GM12878 (cell line): ENCODE results near the gene CBARP. TPM values are rescaled to one million over a fixed set of nuclear protein-coding genes. Genes with fewer than 3 reads are reported as not detected.

ENCODE experiments used
- ATAC-seq: fragments of 200-7000 bp; cut with Tn5 transposase; 3 replicates; pipeline ENCODE4 v1.9.1; 2020; ENCODE audit warnings: mild to moderate bottlenecking, moderate library complexity
- BruUV-seq: library from RNA; stranded (reverse); fragments of 400-500 nt; replicated peaks from 2 replicates; lab custom pipeline; 2021; lab: Mats Ljungman, UMichigan
- CTCF ChIA-PET: fragments of 300-600 bp; sonication (Branson Sonifier 250); formaldehyde crosslinking; extraction: SDS; loops from one replicate; lab custom pipeline; 2021; ENCODE audit warnings: inconsistent platforms; lab: Yijun Ruan, JAX
- POLR2A ChIA-PET: fragments of 350-600 bp; formaldehyde crosslinking; extraction: SDS; loops from one replicate; lab custom pipeline; 2021; ENCODE audit warnings: inconsistent platforms; lab: Charles Lee
- RAD21 ChIA-PET: fragments of 300-600 bp; sonication (Branson Sonifier 250); formaldehyde crosslinking; loops from one replicate; lab custom pipeline; 2023; ENCODE audit warnings: antibody characterized with exemption; ENCODE audit not compliant: unreplicated experiment; lab: Charles Lee
- SMC1A ChIA-PET: fragments of 300-600 bp; sonication (Branson Sonifier 250); formaldehyde crosslinking; loops from one replicate; lab custom pipeline; 2023; ENCODE audit not compliant: unreplicated experiment, uncharacterized antibody; lab: Charles Lee
- DNase-seq: peaks from one replicate; pipeline ENCODE4 v3.0.0-alpha.2; 2011; ENCODE audit warnings: low read depth, low spot score
- FAIRE-seq: peaks from 3 replicates; lab custom pipeline; 2011; peaks lifted over from hg19 to GRCh38; lab: Jason Lieb, UNC
- H2AFZ ChIP-seq: 2 replicates; pipeline ENCODE4 v1.6.0; 2011; ENCODE audit warnings: low read depth, low read length, control low read depth; ENCODE audit not compliant: control insufficient read depth
- H3K27ac ChIP-seq: 2 replicates; pipeline ENCODE4 v1.5.1; 2011; ENCODE audit warnings: control low read depth; ENCODE audit not compliant: control insufficient read depth, insufficient read depth
- H3K27me3 ChIP-seq, 2 experiments: replicated peaks in 1 of 2; 2 replicates each; pipeline versions ENCODE4 v1.6.0 to v1.6.1; 2011; ENCODE audit warnings: low read length in 1 of 2; ENCODE audit not compliant: control insufficient read depth in 2 of 2, insufficient read depth in 2 of 2
- H3K36me3 ChIP-seq, 2 experiments: 2 replicates each; pipeline ENCODE4 v1.5.1; 2011; ENCODE audit warnings: low read length in 1 of 2; ENCODE audit not compliant: control insufficient read depth in 2 of 2, insufficient read depth in 2 of 2
- H3K4me1 ChIP-seq: 2 replicates; pipeline ENCODE4 v1.6.1; 2011; ENCODE audit warnings: mild to moderate bottlenecking, low read length, moderate library complexity, mixed read lengths; ENCODE audit not compliant: control insufficient read depth, insufficient read depth
- H3K4me2 ChIP-seq: 2 replicates; pipeline ENCODE4 v1.6.0; 2011; ENCODE audit warnings: control low read depth; ENCODE audit not compliant: control insufficient read depth, insufficient read depth
- H3K4me3 ChIP-seq: fragments of 200-600 bp; sonication (generic); 2 replicates; pipeline ENCODE4 v1.5.1; 2016
- H3K79me2 ChIP-seq: 2 replicates; pipeline ENCODE4 v1.6.0; 2011; ENCODE audit warnings: low read length; ENCODE audit not compliant: control insufficient read depth, insufficient read depth
- H3K9ac ChIP-seq: 2 replicates; pipeline ENCODE4 v1.8.0; 2011; ENCODE audit warnings: low read length, control low read depth, mixed read lengths; ENCODE audit not compliant: control insufficient read depth, insufficient read depth
- H3K9me3 ChIP-seq: replicated peaks from 3 replicates; pipeline ENCODE4 v1.5.1; 2011; ENCODE audit warnings: mild to moderate bottlenecking, low read length; ENCODE audit not compliant: control insufficient read depth, insufficient read depth
- H4K20me1 ChIP-seq: 2 replicates; pipeline ENCODE4 v1.6.0; 2011; ENCODE audit not compliant: control insufficient read depth, insufficient read depth
- BACH1 ChIP-seq: fragments of 450-650 bp; IDR thresholded peaks from 2 replicates; pipeline ENCODE4 v1.6.1; 2017; ENCODE audit warnings: mild to moderate bottlenecking, borderline replicate concordance
- BHLHE40 ChIP-seq, 2 experiments: fragments of 450-650 bp in 1 of 2; IDR thresholded peaks; 2 replicates each; pipeline ENCODE4 v1.6.1; 2011 to 2017; ENCODE audit warnings: low read depth in 2 of 2, borderline replicate concordance in 1 of 2, improper control_type of control experiment in 1 of 2, low read length in 1 of 2, mild to moderate bottlenecking in 1 of 2
- POLR2A ChIP-seq: IDR thresholded peaks from 2 replicates; pipeline ENCODE4 v1.6.1; 2011; ENCODE audit warnings: low read depth, mild to moderate bottlenecking, low read length
- POLR2AphosphoS2 ChIP-seq: IDR thresholded peaks from 2 replicates; pipeline ENCODE4 v1.6.1; 2011; ENCODE audit warnings: low read depth, mild to moderate bottlenecking, low read length, improper control_type of control experiment, moderate library complexity
- RAD51 ChIP-seq: fragments of 450-650 bp; IDR thresholded peaks from 2 replicates; pipeline ENCODE4 v1.6.1; 2016; ENCODE audit warnings: moderate library complexity, mild to moderate bottlenecking, inconsistent platforms
- WGBS: methylation state at CpG from one replicate; pipeline ENCODE4 v1.1.6; 2016; ENCODE audit warnings: low lambda C conversion rate; ENCODE audit not compliant: insufficient replicate concordance, insufficient coverage; ENCODE audit errors: missing lambda C conversion rate; 5-methylcytosine and 5-hydroxymethylcytosine counted together
- in situ Hi-C: fragments of 300-500 bp; cut with MboI; formaldehyde crosslinking; loops from 9 replicates; pipeline ENCODE4 v1.14.3; 2018; ENCODE audit warnings: mixed read lengths
- intact Hi-C: fragments of 100-400 bp; cut with micrococcal nuclease; formaldehyde crosslinking; loops from one replicate; pipeline ENCODE4 v1.14.2; 2022; ENCODE audit not compliant: unreplicated experiment
- polyA plus RNA-seq, 11 experiments: library from polyadenylated mRNA; depleted of rRNA in 4 of 11; unstranded in 6 of 11; stranded (reverse) in 5 of 11; fragments of >200 nt; fragmentation: Nextera tagmentation in 4 of 11; fragmentation: Illumina TruSeq in 1 of 11; extraction: Ambion mirVana in 4 of 11; extraction: Trizol in 1 of 11; gene quantifications; 1 replicate in 1 of 11; 2 replicates in 10 of 11; pipeline versions ENCODE4 v1.2.1 to v1.2.3, GENCODE V29; 2011 to 2016; ENCODE audit warnings: inconsistent platforms in 2 of 11, missing spikeins in 2 of 11, low read depth in 1 of 11
- total RNA-seq, 4 experiments: library from RNA; depleted of rRNA in 3 of 4; stranded (reverse); fragments of >200 nt in 3 of 4; fragmentation: Illumina TruSeq in 1 of 4; extraction: Trizol in 1 of 4; gene quantifications; 2 replicates each; pipeline versions ENCODE4 v1.2.1 to v1.2.3, GENCODE V29; 2013 to 2021

Gene CBARP
- total and polyA plus RNA-seq, 10 of the 15 experiments (the other 5 are each of a cell fraction or from before 2014, with no cell fraction given): 0.04 to 0.59 (median 0.18) TPM; not detected in 3

- DNase-seq: no peak
- Histone ChIP-seq H3K9ac (peak overlapping the region; percentile 88), H4K20me1 (no peaks in the 10 kb centered on the region; the same call in 1 of the 2 replicates), H3K36me3 (peaks cover 0 to 12% of the 10 kb centered on the region in 2 experiments; a peak in 2 of 4 replicates), H3K4me3 (peak overlapping the region; percentile 98), H3K4me2 (peak overlapping the region; percentile 86), H3K4me1 (peaks cover 17% of the 10 kb centered on the region), H2AFZ (no peak overlapping the region), H3K27ac (peak overlapping the region; percentile 66), H3K27me3 (no peaks in the 10 kb centered on the region), H3K79me2 (peaks cover 57% of the 10 kb centered on the region), H3K9me3 (no peaks in the 10 kb centered on the region)
- WGBS: under 1% methylated on average over 38 of the region's 38 CpGs
- in situ Hi-C loops: no loop called here
- BruUV-seq: TSS peak; percentile 70
- ChIA-PET RAD21 (interaction anchor here (0.6 kb wide), 1 partner anchor 139 kb away, joined by 3 read pairs; no protein-coding TSS in a partner anchor), CTCF (interaction anchor here (0.9 to 1.1 kb wide), 2 partner anchors 34 to 93 kb away, joined by 3 to 5 read pairs; no protein-coding TSS in a partner anchor), SMC1A (no interaction called here), POLR2A (interaction anchor here (0.8 kb wide), 1 partner anchor 84 kb away, joined by 3 read pairs; no protein-coding TSS in a partner anchor)
- intact Hi-C loops: no loop called here
- TF ChIP-seq BACH1: 0 out of 2 replicates have a peak, but pooled peaks have one; percentile 2
- TF ChIP-seq RAD51: no peak
- no peak for TF ChIP-seq BHLHE40 (IDR thresholded peaks at IDR 0.05; ENCODE audit: borderline replicate concordance in 1 of 2, low read depth in 2 of 2, low read length in 1 of 2)
- 0 out of 2 replicates have a peak, but pooled peaks have one; percentile 8 for TF ChIP-seq POLR2AphosphoS2
- 0 out of 2 replicates have a peak, but pooled peaks have one; percentile 1 for TF ChIP-seq POLR2A
- peak; percentile 78 for FAIRE-seq
- ATAC-seq: peak; percentile 17
Measured at GRCh38 chr19:1206864-1207450, 30.8 kb downstream of the CBARP start.
